Posterior cingulate gyrus (tissue), 11 donors: ENCODE results near the gene SPTA1.

Source experiments
- DNase-seq, 10 donors: peaks; one replicate each; pipeline versions ENCODE4 v3.0.0 to v3.0.0-alpha.2; 2020 to 2021; ENCODE audit warnings: mixed read lengths in 3 of 10
- intact Hi-C: fragments of 100-400 bp; cut with DNase I; formaldehyde crosslinking; loops from one replicate; pipeline ENCODE4 v1.15.1; 2023

The SPTA1 gene

GRCh38 chr1:158583962-158584361 is 102.6 kb downstream of the SPTA1 start:
- intact Hi-C loops = no loop called here
- DNase-seq = no peak

- intact Hi-C loops = no loop called here
- DNase-seq = no peak
These were observed 106.8 kb downstream of the SPTA1 start, which contains the start of gene OR10X1 for GRCh38 chr1:158579733-158580132. Gene OR10X1 (minus strand): TSS chr1:158579899. CDS start chr1:158579899, 0 bp downstream.

GRCh38 chr1:158577561-158577960 is 109.0 kb downstream of the SPTA1 start:
- no peak for DNase-seq
- intact Hi-C loops = no loop called here

- no peak for DNase-seq
- intact Hi-C loops = no loop called here
These were observed 114.3 kb downstream of the SPTA1 start for GRCh38 chr1:158572226-158572625.

GRCh38 chr1:158570480-158570879 is 116.0 kb downstream of the SPTA1 start, which contains the start of gene OR6P1:
Gene OR6P1 (minus strand): TSS chr1:158570580. CDS start chr1:158563604, 6,976 bp downstream.
- intact Hi-C loops = no loop called here
- no peak for DNase-seq

- DNase-seq = no peak
- intact Hi-C loops = no loop called here
These were observed 121.9 kb downstream of the SPTA1 start for GRCh38 chr1:158564608-158565007.

- intact Hi-C loops = no loop called here
- DNase-seq = no peak
These were observed 122.7 kb downstream of the SPTA1 start for GRCh38 chr1:158563853-158564252.
